WI38 (cell line): Measurements from ENCODE around the gene IFFO2.

Source experiments
- H3K4me3 ChIP-seq: 2 replicates; pipeline ENCODE4 v1.5.1; 2011; ENCODE audit warnings: low read depth, mild to moderate bottlenecking, control low read depth, low read length
- TF ChIP-seq, protein P1 (sequence below): IDR thresholded peaks from 2 replicates; pipeline ENCODE4 v1.5.1; 2012; ENCODE audit warnings: low read depth, mild to moderate bottlenecking, control low read depth, low read length

The IFFO2 gene

GRCh38 chr1:18972991-18973390, 16.5 kb upstream of the IFFO2 start:
- TF ChIP-seq, protein P1, sequence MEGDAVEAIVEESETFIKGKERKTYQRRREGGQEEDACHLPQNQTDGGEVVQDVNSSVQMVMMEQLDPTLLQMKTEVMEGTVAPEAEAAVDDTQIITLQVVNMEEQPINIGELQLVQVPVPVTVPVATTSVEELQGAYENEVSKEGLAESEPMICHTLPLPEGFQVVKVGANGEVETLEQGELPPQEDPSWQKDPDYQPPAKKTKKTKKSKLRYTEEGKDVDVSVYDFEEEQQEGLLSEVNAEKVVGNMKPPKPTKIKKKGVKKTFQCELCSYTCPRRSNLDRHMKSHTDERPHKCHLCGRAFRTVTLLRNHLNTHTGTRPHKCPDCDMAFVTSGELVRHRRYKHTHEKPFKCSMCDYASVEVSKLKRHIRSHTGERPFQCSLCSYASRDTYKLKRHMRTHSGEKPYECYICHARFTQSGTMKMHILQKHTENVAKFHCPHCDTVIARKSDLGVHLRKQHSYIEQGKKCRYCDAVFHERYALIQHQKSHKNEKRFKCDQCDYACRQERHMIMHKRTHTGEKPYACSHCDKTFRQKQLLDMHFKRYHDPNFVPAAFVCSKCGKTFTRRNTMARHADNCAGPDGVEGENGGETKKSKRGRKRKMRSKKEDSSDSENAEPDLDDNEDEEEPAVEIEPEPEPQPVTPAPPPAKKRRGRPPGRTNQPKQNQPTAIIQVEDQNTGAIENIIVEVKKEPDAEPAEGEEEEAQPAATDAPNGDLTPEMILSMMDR: no peak
- H3K4me3 ChIP-seq: no peak overlapping the region

DNA sequence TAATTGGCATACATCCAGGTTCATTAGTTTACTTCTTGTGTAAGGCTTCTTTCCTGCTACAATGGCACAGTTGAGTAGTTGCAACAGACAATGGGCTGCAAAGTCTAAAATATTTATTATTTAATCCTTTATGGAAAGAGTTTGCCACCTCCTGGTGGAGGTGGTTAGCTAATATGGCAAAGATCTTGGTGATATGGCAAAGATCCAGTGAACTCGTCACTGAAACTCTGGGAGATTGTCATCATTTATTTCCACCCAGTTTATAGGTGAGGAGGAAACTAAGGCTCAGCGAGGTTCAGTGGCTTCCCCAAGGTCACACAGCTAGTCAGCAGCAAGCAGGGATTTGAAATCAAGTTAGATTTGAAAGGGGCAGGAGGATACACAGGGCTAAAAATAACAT, 16.1 kb upstream of the IFFO2 start:
- no peak overlapping the region for H3K4me3 ChIP-seq
- TF ChIP-seq, protein P1: no peak

- TF ChIP-seq, protein P1: no peak
Measured at GRCh38 chr1:18970762-18971161, 14.3 kb upstream of the IFFO2 start.

GRCh38 chr1:18970358-18970757, 13.9 kb upstream of the IFFO2 start:
- TF ChIP-seq, protein P1: no peak
- H3K4me3 ChIP-seq: no peak overlapping the region

More at GRCh38 chr1:18970762-18971161, 14.3 kb upstream of the IFFO2 start:
- no peak overlapping the region for H3K4me3 ChIP-seq

DNA sequence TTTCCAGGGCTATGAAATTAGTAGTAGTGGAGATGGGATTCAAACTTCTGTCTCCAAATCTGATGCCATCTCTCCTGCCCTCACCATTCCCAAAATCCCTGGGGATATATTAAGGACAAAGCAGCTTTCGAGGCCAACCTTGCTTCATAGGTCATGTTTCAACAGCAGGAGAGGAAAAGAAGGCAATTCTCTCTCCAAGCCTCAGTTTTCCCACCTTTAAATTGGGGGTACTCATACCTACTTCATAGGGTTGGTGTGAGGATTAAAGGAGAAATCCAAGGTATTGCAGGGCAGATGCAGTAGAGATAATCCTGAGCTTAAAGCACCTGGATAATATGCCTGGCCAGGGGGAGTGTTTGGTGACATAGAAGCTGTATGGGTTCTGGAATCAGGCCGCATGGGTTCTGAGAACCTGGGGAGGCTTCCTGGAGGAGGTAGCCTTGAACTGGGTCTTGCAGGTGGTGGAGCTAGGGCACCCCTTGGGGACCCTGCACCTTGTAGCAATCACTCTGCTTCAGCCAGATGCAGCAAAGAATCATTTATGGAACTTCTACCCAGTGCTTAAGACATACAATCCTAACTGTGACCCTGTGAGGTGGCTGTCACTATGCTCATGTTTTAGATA, 10.7 kb upstream of the IFFO2 start:
- TF ChIP-seq, protein P1: no peak
- H3K4me3 ChIP-seq: no peak overlapping the region

DNA sequence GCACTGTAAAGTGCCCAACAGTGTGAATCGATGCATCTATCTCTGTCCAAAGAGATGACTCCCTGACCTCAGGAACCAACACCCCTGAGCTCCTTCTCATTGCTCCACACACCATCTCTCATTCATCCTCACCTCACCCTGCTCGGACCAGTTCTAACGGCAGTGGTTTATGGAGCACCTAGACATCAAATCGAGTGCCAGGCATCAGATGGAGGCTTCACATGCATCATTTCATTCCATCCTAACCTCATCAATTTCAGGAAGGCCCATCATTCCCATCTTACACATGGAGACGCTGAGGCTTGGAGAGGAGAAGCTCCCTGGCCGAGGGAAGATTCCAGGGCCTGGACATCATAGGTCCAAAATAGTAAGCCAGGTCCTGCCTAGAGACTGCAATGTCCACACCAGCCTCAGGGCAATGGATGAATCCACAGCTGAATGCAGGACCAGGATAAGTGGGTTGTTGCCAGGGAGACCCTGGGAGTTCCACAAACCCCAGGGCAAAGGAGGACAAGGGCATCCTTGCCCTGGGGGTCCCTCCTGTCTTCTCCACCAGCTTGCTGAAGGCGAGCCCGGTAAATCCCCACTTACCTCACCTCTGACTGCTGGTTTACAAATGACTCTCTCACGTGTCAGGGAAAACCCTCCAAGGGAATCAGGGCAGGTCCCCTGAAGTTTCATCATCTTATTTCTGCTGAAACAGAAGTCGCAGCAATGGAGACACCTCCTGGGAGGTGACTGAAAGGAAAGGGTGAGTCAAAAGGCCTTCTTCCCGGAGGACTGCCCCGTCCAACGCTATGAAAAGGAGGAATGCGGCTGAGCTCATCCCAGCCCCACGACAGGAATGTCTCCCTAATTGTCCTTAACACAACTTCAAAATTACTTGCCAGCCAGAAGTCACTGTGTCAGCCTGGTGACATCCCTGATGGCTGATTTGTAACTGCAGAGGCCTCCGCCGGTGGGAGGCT, 9.0 kb upstream of the IFFO2 start:
- TF ChIP-seq, protein P1: no peak
- no peak overlapping the region for H3K4me3 ChIP-seq

- TF ChIP-seq, protein P1: no peak
- no peak overlapping the region for H3K4me3 ChIP-seq
Measured at GRCh38 chr1:18963968-18964367, 7.5 kb upstream of the IFFO2 start.
